HepG2 (cell line): ENCODE data around the gene CHD9. TPM values are rescaled to one million over a fixed set of nuclear protein-coding genes. Genes with fewer than 3 reads are reported as not detected.

Source experiments
- ATAC-seq: fragments of 200-7000 bp; cut with Tn5 transposase; 3 replicates; pipeline ENCODE4 v1.9.1; 2020; ENCODE audit warnings: mild to moderate bottlenecking, moderate library complexity
- BruUV-seq: library from RNA; stranded (reverse); fragments of 400-500 nt; replicated peaks from 2 replicates; lab custom pipeline; 2021; lab: Mats Ljungman, UMichigan
- CTCF ChIA-PET: fragments of 300-600 bp; formaldehyde crosslinking; extraction: SDS; loops from one replicate; lab custom pipeline; 2021; ENCODE audit warnings: low total read pairs, inconsistent platforms, low intra/inter-chr PET ratio; lab: Yijun Ruan, JAX
- POLR2A ChIA-PET: fragments of 350-600 bp; sonication (Branson Sonifier 250); formaldehyde crosslinking; loops from one replicate; lab custom pipeline; 2020; ENCODE audit warnings: antibody characterized with exemption, inconsistent platforms; lab: Yijun Ruan, JAX
- DNase-seq: peaks from one replicate; pipeline ENCODE4 v3.0.0-alpha.2; 2015; ENCODE audit warnings: low spot score
- FAIRE-seq: peaks from 3 replicates; lab custom pipeline; 2011; peaks lifted over from hg19 to GRCh38; lab: Jason Lieb, UNC
- H2AFZ ChIP-seq: one replicate; pipeline ENCODE4 v1.6.1; 2011; ENCODE audit warnings: low read length, inconsistent platforms
- H3K27ac ChIP-seq: fragments of 300-600 bp; 3 replicates; pipeline ENCODE4 v1.8.0; 2011; ENCODE audit warnings: mixed run types, mild to moderate bottlenecking, mixed read lengths, low read length, inconsistent platforms; ENCODE audit not compliant: insufficient read depth; ENCODE audit errors: extremely low read length
- H3K27me3 ChIP-seq, 2 experiments: fragments of 200-600 bp in 1 of 2; 2 replicates in 1 of 2; 3 replicates in 1 of 2; pipeline versions ENCODE4 v1.6.0 to v1.8.0; 2011; ENCODE audit warnings: low read length in 2 of 2, mild to moderate bottlenecking in 2 of 2, moderate library complexity in 2 of 2, inconsistent platforms in 1 of 2; ENCODE audit not compliant: insufficient read depth in 2 of 2, control insufficient read depth in 1 of 2
- H3K36me3 ChIP-seq, 2 experiments: fragments of 200-600 bp in 1 of 2; replicated peaks in 1 of 2; 2 replicates in 1 of 2; 3 replicates in 1 of 2; pipeline versions ENCODE4 v1.5.1 to v1.8.0; 2011; ENCODE audit warnings: low read length in 2 of 2, inconsistent platforms in 1 of 2; ENCODE audit not compliant: insufficient read depth in 2 of 2, control insufficient read depth in 1 of 2
- H3K4me1 ChIP-seq: 2 replicates; pipeline ENCODE4 v1.5.1; 2012; ENCODE audit warnings: low read length, inconsistent platforms; ENCODE audit not compliant: insufficient read depth
- H3K4me2 ChIP-seq: 2 replicates; pipeline ENCODE4 v1.6.0; 2011; ENCODE audit warnings: low read depth, low read length, inconsistent platforms
- H3K4me3 ChIP-seq, 3 experiments: fragments of 200-600 bp in 1 of 3; sonication (generic), shearing (Covaris generic) in 1 of 3; replicated peaks in 1 of 3; 2 replicates each; pipeline ENCODE4 v1.5.1; 2011 to 2016; ENCODE audit warnings: low read length in 3 of 3, inconsistent platforms in 2 of 3, low read depth in 2 of 3, mild to moderate bottlenecking in 2 of 3, control low read depth in 1 of 3, mixed read lengths in 1 of 3; ENCODE audit not compliant: insufficient read depth in 1 of 3
- H3K79me2 ChIP-seq: one replicate; pipeline ENCODE4 v1.6.1; 2011; ENCODE audit warnings: low read length, inconsistent platforms; ENCODE audit not compliant: insufficient read depth
- H3K9ac ChIP-seq: 2 replicates; pipeline ENCODE4 v1.6.0; 2011; ENCODE audit warnings: mild to moderate bottlenecking, low read depth, low read length, inconsistent platforms; ENCODE audit not compliant: insufficient read depth
- H3K9me3 ChIP-seq: 2 replicates; pipeline ENCODE4 v1.5.1; 2012; ENCODE audit warnings: mild to moderate bottlenecking, low read length
- H4K20me1 ChIP-seq: 2 replicates; pipeline ENCODE4 v1.6.0; 2011; ENCODE audit warnings: inconsistent platforms, mild to moderate bottlenecking, low read length, moderate library complexity; ENCODE audit not compliant: insufficient read depth
- ATF3 ChIP-seq: sonication (generic); formaldehyde crosslinking; IDR thresholded peaks from 2 replicates; pipeline ENCODE4 v1.4.0; 2020; ENCODE audit warnings: missing genetic modification reagents
- CAMTA2 ChIP-seq: sonication (generic); formaldehyde crosslinking; IDR thresholded peaks from 2 replicates; pipeline ENCODE4 v1.4.0; 2020; ENCODE audit warnings: mild to moderate bottlenecking, missing genetic modification reagents, borderline replicate concordance
- DR1 ChIP-seq: sonication (generic); formaldehyde crosslinking; IDR thresholded peaks from 2 replicates; pipeline ENCODE4 v1.8.0; 2021; ENCODE audit warnings: mild to moderate bottlenecking, missing genetic modification reagents, inconsistent platforms
- HNRNPH1 ChIP-seq: fragments of 200-400 bp; formaldehyde crosslinking; optimal IDR thresholded peaks from 2 replicates; pipeline ENCODE3; 2017; ENCODE audit warnings: mild to moderate bottlenecking, low read depth, low read length
- TBL1XR1 ChIP-seq: fragments of 150-350 bp; IDR thresholded peaks from 2 replicates; pipeline ENCODE4 v1.6.1; 2014; ENCODE audit warnings: borderline replicate concordance, low read length; ENCODE audit not compliant: partially characterized antibody
- TOE1 ChIP-seq: sonication (generic); formaldehyde crosslinking; IDR thresholded peaks from 2 replicates; pipeline ENCODE4 v1.4.0; 2020; ENCODE audit warnings: mild to moderate bottlenecking, missing genetic modification reagents
- ZNF597 ChIP-seq: sonication (generic); formaldehyde crosslinking; IDR thresholded peaks from 2 replicates; pipeline ENCODE4 v1.5.0; 2020; ENCODE audit warnings: missing genetic modification reagents
- ZNF740 ChIP-seq: sonication (generic); formaldehyde crosslinking; IDR thresholded peaks from 2 replicates; pipeline ENCODE4 v1.4.0; 2020; ENCODE audit warnings: missing genetic modification reagents
- WGBS: methylation state at CpG from one replicate; pipeline ENCODE4 v1.1.6; 2017; ENCODE audit warnings: low lambda C conversion rate; 5-methylcytosine and 5-hydroxymethylcytosine counted together
- in situ Hi-C: cut with HindIII; loops from 2 replicates; pipeline ENCODE4 v1.10.0; 2017; ENCODE audit warnings: low pct_unique_long_range_greater_than_20kb; ENCODE audit not compliant: extremely low pct_ligation_motif_present
- intact Hi-C: fragments of 100-400 bp; cut with micrococcal nuclease; formaldehyde crosslinking; loops from one replicate; pipeline ENCODE4 v1.10.0; 2022; ENCODE audit not compliant: unreplicated experiment
- polyA plus RNA-seq, 8 experiments: library from polyadenylated mRNA; depleted of rRNA in 3 of 8; stranded (reverse) in 7 of 8; unstranded in 1 of 8; fragments of >200 nt; fragmentation: Illumina TruSeq in 4 of 8; extraction: Trizol in 4 of 8; gene quantifications; 2 replicates each; pipeline versions ENCODE4 v1.2.1 to v1.2.3, GENCODE V29; 2011 to 2016; ENCODE audit warnings: low read depth in 4 of 8, missing spikeins in 1 of 8, mixed read lengths in 1 of 8; ENCODE audit not compliant: insufficient read depth in 1 of 8
- total RNA-seq, 5 experiments: library from RNA; depleted of rRNA; stranded (reverse); fragments of >200 nt; fragmentation: Illumina TruSeq; extraction: Trizol; gene quantifications; 2 replicates each; pipeline ENCODE4 v1.2.3, GENCODE V29; 2016; ENCODE audit warnings: low read depth in 1 of 5
- TF ChIP-seq, protein P1 (sequence below): sonication (generic); formaldehyde crosslinking; IDR thresholded peaks from 2 replicates; pipeline ENCODE4 v1.8.1; 2022; ENCODE audit warnings: mild to moderate bottlenecking, missing genetic modification reagents

Gene CHD9
- total and polyA plus RNA-seq, 2 of the 13 experiments (the other 11 are each of a cell fraction or from before 2014, with no cell fraction given): 23.4 to 27.7 TPM

GRCh38 chr16:53112015-53112414, 57.2 kb downstream of the CHD9 start:
- no peaks in the 10 kb centered on the region for H3K27me3 ChIP-seq
- H3K27ac ChIP-seq: no peak overlapping the region
- no peaks in the 10 kb centered on the region for H3K36me3 ChIP-seq
- no peaks in the 10 kb centered on the region for H3K4me1 ChIP-seq
- in situ Hi-C loops (no loop called here), intact Hi-C loops (no loop called here)
- no peaks in the 10 kb centered on the region for H3K9me3 ChIP-seq
- no peaks in the 10 kb centered on the region for H3K79me2 ChIP-seq
- BruUV-seq: no TSS peak
- FAIRE-seq (no peak), ATAC-seq (no peak), DNase-seq (no peak)
- TF ChIP-seq TBL1XR1 (no peak), TOE1 (no peak), ZNF740 (no peak), HNRNPH1 (no peak), DR1 (CRISPR knock-in tag) (no peak), ATF3 (CRISPR knock-in tag) (no peak), ZNF597 (CRISPR knock-in tag) (no peak), CAMTA2 (CRISPR knock-in tag) (no peak)
- TF ChIP-seq, protein P1, sequence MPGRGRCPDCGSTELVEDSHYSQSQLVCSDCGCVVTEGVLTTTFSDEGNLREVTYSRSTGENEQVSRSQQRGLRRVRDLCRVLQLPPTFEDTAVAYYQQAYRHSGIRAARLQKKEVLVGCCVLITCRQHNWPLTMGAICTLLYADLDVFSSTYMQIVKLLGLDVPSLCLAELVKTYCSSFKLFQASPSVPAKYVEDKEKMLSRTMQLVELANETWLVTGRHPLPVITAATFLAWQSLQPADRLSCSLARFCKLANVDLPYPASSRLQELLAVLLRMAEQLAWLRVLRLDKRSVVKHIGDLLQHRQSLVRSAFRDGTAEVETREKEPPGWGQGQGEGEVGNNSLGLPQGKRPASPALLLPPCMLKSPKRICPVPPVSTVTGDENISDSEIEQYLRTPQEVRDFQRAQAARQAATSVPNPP (CRISPR knock-in tag): no peak
- H4K20me1 ChIP-seq: no peaks in the 10 kb centered on the region
- H3K4me2 ChIP-seq: no peak overlapping the region
- no peak overlapping the region for H2AFZ ChIP-seq
- H3K4me3 ChIP-seq: no peak overlapping the region
- WGBS: 76% methylated on average over 1 of the region's 1 CpG
- H3K9ac ChIP-seq: no peak overlapping the region
- ChIA-PET CTCF (no interaction called here), POLR2A (interaction anchor here (0.6 to 2.7 kb wide), 2 partner anchors 12 to 64 kb away, joined by 3 to 10 read pairs; no protein-coding TSS in a partner anchor)
